AG09309 (cell line): ENCODE data around the gene SLC26A3.
"Not testable (repeated sequence)": the region's sequence is repeated elsewhere in the genome, so short reads cannot be mapped to it uniquely, and the experiment has no call there.

Experiments
- DNase-seq: peaks from one replicate; pipeline ENCODE4 v3.0.0-alpha.2; 2010; ENCODE audit warnings: low read depth
- H3K4me3 ChIP-seq: 2 replicates; pipeline ENCODE4 v1.5.1; 2011; ENCODE audit warnings: mild to moderate bottlenecking, low read depth, low read length, moderate library complexity; ENCODE audit not compliant: control insufficient read depth
- TF ChIP-seq, protein P1 (sequence below): IDR thresholded peaks from 2 replicates; pipeline ENCODE4 v1.5.1; 2011; ENCODE audit warnings: mild to moderate bottlenecking, low read depth, low read length, inconsistent platforms; ENCODE audit not compliant: insufficient read depth, control insufficient read depth; ENCODE audit errors: missing control alignments

The SLC26A3 gene

DNA sequence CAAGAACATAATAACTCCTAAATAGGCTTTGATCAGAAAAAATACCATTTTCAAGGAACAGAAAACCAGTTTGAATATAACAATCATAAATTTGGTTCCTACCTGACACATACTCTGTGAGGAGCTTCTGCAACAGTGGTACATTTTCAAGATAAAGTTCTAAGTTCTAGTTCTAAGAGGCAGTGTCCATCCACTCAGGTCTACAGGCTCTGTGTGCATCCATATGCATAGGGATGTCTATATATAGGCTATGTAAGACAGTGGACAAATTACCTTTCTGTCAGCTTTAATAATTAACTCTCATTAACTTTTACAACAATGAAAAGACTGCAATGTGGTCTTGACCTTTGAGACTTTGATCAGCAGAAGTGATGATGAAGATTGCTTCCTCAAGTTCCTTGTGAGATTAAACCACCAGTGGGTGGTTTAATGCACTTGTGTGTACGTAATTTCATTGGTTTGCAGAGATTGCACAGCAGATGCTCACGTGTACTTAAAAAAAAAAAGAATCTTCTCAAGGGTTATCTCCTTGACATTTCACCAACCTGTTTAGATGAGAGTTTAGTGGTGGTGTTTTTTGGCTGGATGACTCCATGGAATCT, at the start of gene SLC26A3:
TSS of gene SLC26A3 (minus strand) at position 215 of the 602 bp plus-strand sequence. CDS start 8,714 bp downstream, outside the sequence.
- no peak within 1 kb of the TSS for H3K4me3 ChIP-seq
- TF ChIP-seq, protein P1, sequence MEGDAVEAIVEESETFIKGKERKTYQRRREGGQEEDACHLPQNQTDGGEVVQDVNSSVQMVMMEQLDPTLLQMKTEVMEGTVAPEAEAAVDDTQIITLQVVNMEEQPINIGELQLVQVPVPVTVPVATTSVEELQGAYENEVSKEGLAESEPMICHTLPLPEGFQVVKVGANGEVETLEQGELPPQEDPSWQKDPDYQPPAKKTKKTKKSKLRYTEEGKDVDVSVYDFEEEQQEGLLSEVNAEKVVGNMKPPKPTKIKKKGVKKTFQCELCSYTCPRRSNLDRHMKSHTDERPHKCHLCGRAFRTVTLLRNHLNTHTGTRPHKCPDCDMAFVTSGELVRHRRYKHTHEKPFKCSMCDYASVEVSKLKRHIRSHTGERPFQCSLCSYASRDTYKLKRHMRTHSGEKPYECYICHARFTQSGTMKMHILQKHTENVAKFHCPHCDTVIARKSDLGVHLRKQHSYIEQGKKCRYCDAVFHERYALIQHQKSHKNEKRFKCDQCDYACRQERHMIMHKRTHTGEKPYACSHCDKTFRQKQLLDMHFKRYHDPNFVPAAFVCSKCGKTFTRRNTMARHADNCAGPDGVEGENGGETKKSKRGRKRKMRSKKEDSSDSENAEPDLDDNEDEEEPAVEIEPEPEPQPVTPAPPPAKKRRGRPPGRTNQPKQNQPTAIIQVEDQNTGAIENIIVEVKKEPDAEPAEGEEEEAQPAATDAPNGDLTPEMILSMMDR = no peak
- no peak for DNase-seq

DNA sequence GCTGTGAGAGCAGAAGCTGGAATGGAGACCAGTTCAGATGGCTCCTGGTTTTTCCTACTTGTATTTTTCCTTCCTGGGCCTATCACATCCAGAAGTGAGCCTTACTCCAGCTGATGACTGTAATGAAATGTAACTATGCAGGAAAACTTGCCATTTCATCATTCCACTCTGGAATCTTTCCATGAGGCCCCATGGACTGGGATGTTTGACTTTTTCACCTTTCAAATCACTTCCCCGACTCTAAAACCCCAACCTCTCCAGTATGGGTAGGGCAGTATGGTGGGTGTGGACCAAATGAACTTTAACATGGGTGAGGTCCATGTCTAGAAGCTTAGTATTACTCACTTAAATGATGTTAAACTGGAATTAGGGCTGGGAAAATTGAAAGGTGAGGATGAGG, 47.6 kb upstream of the SLC26A3 start:
- TF ChIP-seq, protein P1 = no peak
- DNase-seq = no peak
- no peak overlapping the region for H3K4me3 ChIP-seq

DNA sequence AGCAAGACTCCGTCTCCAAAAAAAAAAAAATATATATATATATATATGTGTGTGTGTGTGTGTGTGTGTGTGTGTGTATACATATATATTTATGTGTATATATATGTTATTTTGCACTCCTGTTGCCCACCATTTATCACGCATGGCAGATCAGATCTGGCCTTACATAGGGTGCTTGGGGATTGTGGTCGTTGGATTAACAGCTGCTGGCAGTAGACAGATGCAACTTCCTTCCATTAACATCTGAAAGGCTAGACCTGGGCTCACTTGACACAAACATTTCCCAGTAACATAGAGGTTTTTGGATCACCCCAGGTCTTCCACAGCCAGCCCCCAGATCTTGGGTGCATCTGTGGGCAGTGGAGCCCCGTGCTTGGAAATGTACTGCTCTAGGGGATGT, 47.2 kb upstream of the SLC26A3 start:
- no peak for DNase-seq
- TF ChIP-seq, protein P1 = no peak
- no peak overlapping the region for H3K4me3 ChIP-seq

DNA sequence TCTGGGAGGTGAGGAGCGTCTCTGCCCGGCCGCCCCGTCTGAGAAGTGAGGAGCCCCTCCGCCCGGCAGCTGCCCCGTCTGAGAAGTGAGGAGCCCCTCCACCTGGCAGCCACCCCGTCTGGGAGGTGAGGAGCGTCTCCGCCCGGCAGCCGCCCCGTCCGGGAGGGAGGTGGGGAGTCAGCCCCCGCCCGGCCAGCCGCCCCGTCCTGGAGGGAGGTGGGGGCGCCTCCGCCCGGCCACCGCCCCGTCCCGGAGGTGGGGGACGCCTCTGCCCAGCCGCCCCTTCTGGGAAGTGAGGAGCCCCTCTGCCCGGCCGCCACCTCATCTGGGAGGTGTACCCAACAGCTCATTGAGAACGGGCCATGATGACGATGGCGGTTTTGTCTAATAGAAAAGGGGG, 45.2 kb upstream of the SLC26A3 start:
- DNase-seq, H3K4me3 ChIP-seq: not testable (repeated sequence)

DNA sequence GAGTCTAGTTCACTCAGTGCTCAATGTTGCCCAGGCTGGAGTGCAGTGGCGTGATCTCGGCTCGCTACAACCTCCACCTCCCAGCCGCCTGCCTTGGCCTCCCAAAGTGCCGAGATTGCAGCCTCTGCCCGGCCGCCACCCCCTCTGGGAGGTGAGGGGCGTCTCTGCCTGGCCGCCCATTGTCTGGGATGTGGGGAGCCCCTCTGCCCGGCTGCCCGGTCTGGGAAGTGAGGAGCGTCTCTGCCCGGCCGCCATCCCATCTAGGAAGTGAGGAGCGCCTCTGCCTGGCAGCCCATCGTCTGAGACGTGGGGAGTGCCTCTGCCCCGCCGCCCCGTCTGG, 44.8 kb upstream of the SLC26A3 start:
- DNase-seq, H3K4me3 ChIP-seq: not testable (repeated sequence)

DNA sequence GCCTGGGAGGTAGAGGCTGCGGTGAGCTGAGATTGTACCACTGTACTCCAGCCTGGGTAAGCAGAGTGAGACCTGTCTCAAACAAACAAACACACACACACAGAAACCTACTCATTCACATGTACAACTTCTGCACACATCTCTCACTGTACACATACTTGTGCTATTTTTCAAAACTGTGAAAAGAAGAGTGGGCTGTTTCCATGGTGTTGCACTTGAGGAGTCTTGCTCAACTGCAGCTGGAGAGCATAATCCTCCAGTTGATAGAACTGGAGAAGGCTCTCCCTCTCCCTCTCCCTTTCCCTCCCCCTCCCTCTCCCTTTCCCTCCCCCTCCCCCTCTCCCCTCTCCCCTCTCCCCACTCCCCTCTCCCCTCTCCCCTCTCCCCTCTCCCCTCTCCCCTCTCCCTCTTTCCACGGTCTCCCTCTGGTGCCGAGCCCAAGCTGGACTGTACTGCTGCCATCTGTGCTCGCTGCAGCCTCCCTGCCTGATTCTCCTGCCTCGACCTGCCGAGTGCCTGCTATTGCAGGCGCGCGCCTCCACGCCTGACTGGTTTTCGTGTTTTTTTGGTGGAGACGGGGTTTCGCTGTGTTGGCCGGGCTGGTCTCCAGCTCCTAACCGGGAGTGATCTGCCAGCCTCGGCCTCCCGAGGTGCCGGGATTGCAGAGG, 44.3 kb upstream of the SLC26A3 start:
- DNase-seq = no peak
- no peak overlapping the region for H3K4me3 ChIP-seq
- TF ChIP-seq, protein P1 = no peak

DNA sequence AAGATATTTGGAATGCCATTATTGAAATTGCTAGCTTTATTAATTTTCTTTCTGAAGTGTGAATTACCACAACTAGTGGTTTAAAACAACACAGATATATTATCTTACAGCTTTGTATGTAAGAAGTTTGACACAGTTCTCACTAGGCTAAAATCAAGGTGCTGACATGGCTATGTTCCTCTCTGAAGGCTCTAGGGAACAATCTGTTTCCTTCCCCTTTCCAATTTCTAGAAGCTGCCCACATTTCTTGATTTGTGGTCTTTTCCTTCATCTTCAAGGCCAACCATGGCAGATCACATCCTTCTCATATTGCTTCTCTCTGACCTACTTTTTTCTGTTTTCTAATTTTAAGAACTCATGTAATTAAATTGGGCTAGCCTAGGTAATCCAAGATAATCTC, 43.3 kb upstream of the SLC26A3 start:
- DNase-seq = no peak

More for the DNA sequence above, 43.3 kb upstream of the SLC26A3 start:
- H3K4me3 ChIP-seq = no peak overlapping the region
- TF ChIP-seq, protein P1 = no peak
